Measurements from ENCODE around the gene BIRC7.

The BIRC7 gene

DNA sequence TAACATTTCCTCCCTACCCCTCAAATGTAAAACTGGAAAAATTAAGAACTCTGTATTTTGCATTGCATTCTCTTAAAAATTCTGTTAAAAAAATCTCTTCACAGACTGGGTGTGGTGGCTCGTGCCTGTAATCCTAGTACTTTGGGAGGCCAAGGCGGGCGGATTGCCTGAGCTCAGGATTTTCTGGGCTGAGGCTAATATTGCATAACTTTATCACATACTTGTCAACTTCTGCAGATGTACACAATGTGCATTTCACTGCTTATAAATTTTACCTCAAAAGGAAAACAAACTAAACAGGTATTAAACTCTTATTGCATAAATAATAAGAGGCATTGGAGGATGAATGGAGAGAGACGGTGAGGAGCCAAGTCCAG, 40.9 kb upstream of the BIRC7 start:
- TF ChIP-seq CTCF (IDR thresholded peaks at IDR 0.05; ENCODE audit: insufficient read depth, low read depth, low read length, missing control alignments): no peak
- DNase-seq (ENCODE audit: low read depth): no peak

DNA sequence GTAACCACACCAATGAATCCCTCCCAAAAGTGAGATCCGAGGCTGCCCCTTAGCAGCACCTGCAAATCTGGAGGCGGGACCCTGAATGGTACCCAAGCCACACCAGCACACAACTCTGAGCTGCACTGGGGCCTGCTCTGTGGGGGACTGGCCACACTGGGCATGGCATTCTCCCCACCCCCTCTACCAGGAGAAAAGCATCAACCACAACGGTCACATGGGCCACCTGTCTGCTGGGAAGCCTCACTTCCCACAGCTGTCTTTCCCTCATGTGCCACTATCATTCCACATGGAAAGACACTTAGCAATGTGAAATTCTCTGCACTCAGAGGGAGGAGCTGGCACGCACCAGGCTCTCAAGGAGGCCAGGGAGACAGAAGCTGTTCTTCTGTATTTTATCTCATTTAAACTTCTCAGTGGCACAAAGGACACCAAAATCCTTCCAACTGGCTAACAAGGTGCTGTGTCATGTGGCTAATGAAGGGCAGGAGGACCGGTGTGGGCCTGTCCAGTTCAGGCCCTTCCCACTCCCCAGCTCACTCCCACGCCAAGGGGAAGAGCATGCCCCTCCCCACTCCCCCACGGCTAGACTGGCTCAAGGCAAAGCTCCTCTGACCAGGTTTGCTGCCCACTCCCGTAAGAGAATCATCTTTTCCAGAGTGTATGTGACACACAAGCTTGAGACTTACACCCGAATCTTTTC, 38.8 kb upstream of the BIRC7 start:
- no peak for DNase-seq (ENCODE audit: low read depth)
- no peak overlapping the region for H3K4me3 ChIP-seq (ENCODE audit: low read length)
- TF ChIP-seq CTCF (IDR thresholded peaks at IDR 0.05; ENCODE audit: insufficient read depth, low read depth, low read length, missing control alignments): no peak

More for the DNA sequence above, 40.9 kb upstream of the BIRC7 start:
- H3K4me3 ChIP-seq (ENCODE audit: low read length): no peak overlapping the region

- no peak overlapping the region for H3K4me3 ChIP-seq (ENCODE audit: low read length)
- no peak for DNase-seq (ENCODE audit: low read depth)
- no peak for TF ChIP-seq CTCF (IDR thresholded peaks at IDR 0.05; ENCODE audit: insufficient read depth, low read depth, low read length, missing control alignments)
Observed at GRCh38 chr20:63198606-63199005, 37.1 kb upstream of the BIRC7 start.

DNA sequence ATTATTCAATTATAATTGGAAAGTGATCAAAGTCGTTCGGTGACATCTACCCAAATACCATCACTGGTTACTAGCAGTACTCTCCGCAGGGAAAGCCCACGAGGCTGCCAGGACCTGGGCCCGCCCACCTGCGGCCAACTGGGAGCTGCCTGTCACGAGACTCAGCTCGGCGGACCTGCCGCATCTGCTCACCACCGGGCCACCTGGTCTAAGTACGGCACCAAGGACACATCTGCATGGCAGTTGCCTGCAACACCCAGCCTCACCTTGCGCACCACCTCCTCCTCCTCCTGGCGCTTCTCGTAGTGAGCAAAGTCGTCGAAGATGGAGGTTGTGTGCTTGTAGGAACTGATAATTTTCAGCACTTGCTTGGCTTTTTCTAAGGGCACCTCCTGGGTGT, 33.7 kb upstream of the BIRC7 start:
- DNase-seq (ENCODE audit: low read depth): no peak
- no peak overlapping the region for H3K4me3 ChIP-seq (ENCODE audit: low read length)
- no peak for TF ChIP-seq CTCF (IDR thresholded peaks at IDR 0.05; ENCODE audit: insufficient read depth, low read depth, low read length, missing control alignments)

DNA sequence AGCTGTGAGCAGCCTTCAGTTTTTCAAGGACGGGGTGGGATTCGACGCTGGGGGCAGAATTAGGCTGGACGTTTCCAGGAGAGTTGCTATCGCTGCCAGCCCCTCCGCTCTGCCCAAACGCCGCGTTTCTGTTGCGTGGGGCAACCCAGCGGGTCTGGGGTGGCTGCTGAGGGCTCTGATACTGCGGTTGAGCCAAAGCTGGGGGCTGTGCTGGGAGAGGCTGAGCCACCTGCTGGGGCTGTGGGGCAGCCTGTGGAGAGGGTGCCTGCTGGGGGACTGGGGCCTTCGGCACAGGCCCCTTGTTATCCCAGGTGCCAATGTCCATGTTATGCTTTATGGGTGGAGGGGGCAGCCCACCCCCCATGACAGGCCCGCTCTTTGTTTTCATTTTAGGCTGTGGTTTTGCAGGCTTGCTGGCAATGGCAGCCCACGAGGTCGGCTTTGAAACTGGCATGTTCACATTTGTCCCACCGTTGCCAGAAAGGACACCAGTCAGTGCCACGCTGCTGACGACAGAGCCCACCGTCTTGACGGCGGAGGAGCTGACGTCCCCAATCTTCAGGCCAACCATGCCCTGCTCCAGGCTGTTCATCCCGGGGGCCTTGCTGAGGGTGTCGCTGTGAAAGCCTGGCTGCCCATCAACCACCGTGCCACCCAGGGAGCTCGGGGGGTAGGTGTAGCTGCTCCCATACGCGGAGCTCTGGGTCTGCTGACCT, 32.7 kb upstream of the BIRC7 start:
- TF ChIP-seq CTCF (IDR thresholded peaks at IDR 0.05; ENCODE audit: insufficient read depth, low read depth, low read length, missing control alignments): no peak
- no peak for DNase-seq (ENCODE audit: low read depth)
- no peak overlapping the region for H3K4me3 ChIP-seq (ENCODE audit: low read length)

DNA sequence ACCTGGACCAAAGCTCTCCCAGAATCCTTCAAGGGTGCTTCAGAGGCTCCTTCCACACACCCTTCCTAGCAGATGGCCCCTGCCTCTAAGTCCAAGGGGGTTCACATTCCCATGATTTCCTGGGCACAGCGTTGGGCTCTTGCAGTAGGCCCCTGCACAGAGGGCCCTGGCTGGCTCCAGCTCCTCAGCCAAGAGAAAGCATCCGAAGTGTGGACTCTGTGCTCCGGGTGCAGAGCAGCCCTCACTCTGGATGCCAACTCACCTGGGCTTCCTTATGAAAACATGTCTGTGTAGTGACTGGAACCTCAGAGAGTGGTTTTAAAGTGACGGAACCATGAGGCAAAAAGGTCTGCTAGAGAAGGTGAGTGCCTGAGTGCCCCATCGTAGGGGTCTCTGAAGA, 31.3 kb upstream of the BIRC7 start:
- H3K4me3 ChIP-seq (ENCODE audit: low read length): no peak overlapping the region
- no peak for DNase-seq (ENCODE audit: low read depth)
- no peak for TF ChIP-seq CTCF (IDR thresholded peaks at IDR 0.05; ENCODE audit: insufficient read depth, low read depth, low read length, missing control alignments)

GRCh38 chr20:63205896-63206295, 29.8 kb upstream of the BIRC7 start:
- H3K4me3 ChIP-seq (ENCODE audit: low read length): no peak overlapping the region
- TF ChIP-seq CTCF (IDR thresholded peaks at IDR 0.05; ENCODE audit: insufficient read depth, low read depth, low read length, missing control alignments): no peak
- DNase-seq (ENCODE audit: low read depth): no peak

All from epithelial cell of esophagus (primary cell).